WTC11 (cell line): ENCODE data around the gene DPYSL5. TPM values are rescaled to one million over a fixed set of nuclear protein-coding genes. Genes with fewer than 3 reads are reported as not detected.

Experiments used
- ATAC-seq: fragments of 200-7000 bp; cut with Tn5 transposase; 2 replicates; pipeline ENCODE4 v1.10.0; 2021; ENCODE audit warnings: mild to moderate bottlenecking, moderate library complexity
- CTCF ChIA-PET: fragments of 300-600 bp; sonication (Branson Sonifier 250); formaldehyde crosslinking; loops from one replicate; lab custom pipeline; 2021; ENCODE audit warnings: antibody characterized with exemption; lab: Charles Lee
- POLR2A ChIA-PET: fragments of 350-600 bp; sonication (Branson Sonifier 250); formaldehyde crosslinking; loops from one replicate; lab custom pipeline; 2021; ENCODE audit warnings: antibody characterized with exemption; lab: Charles Lee
- DNase-seq: peaks from one replicate; pipeline ENCODE4 v3.0.0; 2021; ENCODE audit warnings: low spot score
- H3K27ac Mint-ChIP-seq: 2 replicates; pipeline ENCODE4 v1.8.0; 2021; ENCODE audit warnings: mixed read lengths
- H3K27me3 Mint-ChIP-seq: 2 replicates; pipeline ENCODE4 v1.8.0; 2021; ENCODE audit warnings: low read depth, mild to moderate bottlenecking, moderate library complexity, mixed read lengths
- H3K36me3 Mint-ChIP-seq: 2 replicates; pipeline ENCODE4 v1.8.0; 2021; ENCODE audit warnings: mixed read lengths
- H3K4me1 Mint-ChIP-seq: 2 replicates; pipeline ENCODE4 v1.8.0; 2022; ENCODE audit warnings: mixed read lengths
- H3K4me3 Mint-ChIP-seq: 2 replicates; pipeline ENCODE4 v1.8.0; 2021; ENCODE audit warnings: mild to moderate bottlenecking, moderate library complexity, mixed read lengths
- H3K9me3 Mint-ChIP-seq: 2 replicates; pipeline ENCODE4 v1.8.0; 2021; ENCODE audit warnings: mixed read lengths
- ATF6 ChIP-seq: sonication (generic); formaldehyde crosslinking; IDR thresholded peaks from 2 replicates; pipeline ENCODE4 v1.8.1; 2023; ENCODE audit warnings: mild to moderate bottlenecking, missing genetic modification reagents
- CREB1 ChIP-seq: sonication (generic); formaldehyde crosslinking; IDR thresholded peaks from 2 replicates; pipeline ENCODE4 v1.8.0; 2023; ENCODE audit warnings: mild to moderate bottlenecking, missing genetic modification reagents
- CREM ChIP-seq: sonication (generic); formaldehyde crosslinking; IDR thresholded peaks from 2 replicates; pipeline ENCODE4 v1.8.1; 2022; ENCODE audit warnings: mild to moderate bottlenecking, missing genetic modification reagents, moderate library complexity
- E2F5 ChIP-seq: sonication (generic); formaldehyde crosslinking; IDR thresholded peaks from 2 replicates; pipeline ENCODE4 v1.8.1; 2022; ENCODE audit warnings: mild to moderate bottlenecking, moderate library complexity, missing genetic modification reagents
- FOXJ3 ChIP-seq: sonication (generic); formaldehyde crosslinking; IDR thresholded peaks from 2 replicates; pipeline ENCODE4 v1.9.0; 2021; ENCODE audit warnings: missing genetic modification reagents, mild to moderate bottlenecking, borderline replicate concordance
- GTF2I ChIP-seq: fragments of 250-450 bp; sonication (Bioruptor Pico); conservative IDR thresholded peaks from 2 replicates; pipeline ENCODE4 v1.4.0; 2021; ENCODE audit warnings: mild to moderate bottlenecking
- KAT7 ChIP-seq: sonication (generic); formaldehyde crosslinking; IDR thresholded peaks from 2 replicates; pipeline ENCODE4 v1.8.1; 2023; ENCODE audit warnings: missing genetic modification reagents, mild to moderate bottlenecking, borderline replicate concordance
- MYBL2 ChIP-seq: sonication (generic); formaldehyde crosslinking; IDR thresholded peaks from 2 replicates; pipeline ENCODE4 v1.8.1; 2023; ENCODE audit warnings: mild to moderate bottlenecking, moderate library complexity, missing genetic modification reagents
- NFE2L1 ChIP-seq: sonication (generic); formaldehyde crosslinking; IDR thresholded peaks from 2 replicates; pipeline ENCODE4 v1.8.1; 2023; ENCODE audit warnings: missing genetic modification reagents
- NR2C2 ChIP-seq: sonication (generic); formaldehyde crosslinking; IDR thresholded peaks from 2 replicates; pipeline ENCODE4 v1.8.0; 2022; ENCODE audit warnings: mild to moderate bottlenecking, missing genetic modification reagents
- RELA ChIP-seq: sonication (generic); formaldehyde crosslinking; IDR thresholded peaks from 2 replicates; pipeline ENCODE4 v1.8.1; 2022; ENCODE audit warnings: missing genetic modification reagents, mild to moderate bottlenecking, borderline replicate concordance
- TCF7 ChIP-seq: sonication (generic); formaldehyde crosslinking; IDR thresholded peaks from 2 replicates; pipeline ENCODE4 v1.8.0; 2022; ENCODE audit warnings: mild to moderate bottlenecking, low read depth, missing genetic modification reagents, moderate library complexity
- TEAD1 ChIP-seq: sonication (generic); formaldehyde crosslinking; IDR thresholded peaks from 2 replicates; pipeline ENCODE4 v1.8.0; 2022; ENCODE audit warnings: mild to moderate bottlenecking, missing genetic modification reagents
- TEAD4 ChIP-seq: sonication (generic); formaldehyde crosslinking; IDR thresholded peaks from 2 replicates; pipeline ENCODE4 v1.8.0; 2022; ENCODE audit warnings: mild to moderate bottlenecking, missing genetic modification reagents
- USF1 ChIP-seq: sonication (generic); formaldehyde crosslinking; IDR thresholded peaks from 2 replicates; pipeline ENCODE4 v1.8.0; 2022; ENCODE audit warnings: mild to moderate bottlenecking, missing genetic modification reagents
- ZNF423 ChIP-seq: fragments of 250-450 bp; sonication (Bioruptor Pico); IDR thresholded peaks from 2 replicates; pipeline ENCODE4 v2.1.2; 2022; ENCODE audit warnings: mild to moderate bottlenecking, moderate library complexity
- ZNF425 ChIP-seq: fragments of 250-450 bp; sonication (Bioruptor Pico); conservative IDR thresholded peaks from 2 replicates; pipeline ENCODE4 v1.9.0; 2021; ENCODE audit warnings: mild to moderate bottlenecking
- total RNA-seq: library from RNA; stranded (reverse); gene quantifications from 3 replicates; pipeline ENCODE4 v1.2.3, GENCODE V29; 2021
- TF ChIP-seq, protein P1 (sequence below): fragments of 250-450 bp; sonication (Bioruptor Pico); IDR thresholded peaks from 2 replicates; pipeline ENCODE4 v1.9.0; 2021; ENCODE audit warnings: moderate library complexity, mild to moderate bottlenecking, inconsistent platforms, borderline replicate concordance
- TF ChIP-seq, protein P2 (sequence below): sonication (generic); formaldehyde crosslinking; IDR thresholded peaks from 2 replicates; pipeline ENCODE4 v1.8.1; 2023; ENCODE audit warnings: mild to moderate bottlenecking, missing genetic modification reagents, moderate library complexity
- TF ChIP-seq, protein P3 (sequence below): sonication (generic); formaldehyde crosslinking; IDR thresholded peaks from 2 replicates; pipeline ENCODE4 v1.8.1; 2023; ENCODE audit warnings: mild to moderate bottlenecking, moderate library complexity, missing genetic modification reagents
- TF ChIP-seq, protein P4 (sequence below): sonication (generic); formaldehyde crosslinking; IDR thresholded peaks from 2 replicates; pipeline ENCODE4 v1.8.0; 2023; ENCODE audit warnings: missing genetic modification reagents, mild to moderate bottlenecking, borderline replicate concordance

DPYSL5 gene
- total RNA-seq, 1 experiment from 2014 or later, result 12.1 TPM

DNA sequence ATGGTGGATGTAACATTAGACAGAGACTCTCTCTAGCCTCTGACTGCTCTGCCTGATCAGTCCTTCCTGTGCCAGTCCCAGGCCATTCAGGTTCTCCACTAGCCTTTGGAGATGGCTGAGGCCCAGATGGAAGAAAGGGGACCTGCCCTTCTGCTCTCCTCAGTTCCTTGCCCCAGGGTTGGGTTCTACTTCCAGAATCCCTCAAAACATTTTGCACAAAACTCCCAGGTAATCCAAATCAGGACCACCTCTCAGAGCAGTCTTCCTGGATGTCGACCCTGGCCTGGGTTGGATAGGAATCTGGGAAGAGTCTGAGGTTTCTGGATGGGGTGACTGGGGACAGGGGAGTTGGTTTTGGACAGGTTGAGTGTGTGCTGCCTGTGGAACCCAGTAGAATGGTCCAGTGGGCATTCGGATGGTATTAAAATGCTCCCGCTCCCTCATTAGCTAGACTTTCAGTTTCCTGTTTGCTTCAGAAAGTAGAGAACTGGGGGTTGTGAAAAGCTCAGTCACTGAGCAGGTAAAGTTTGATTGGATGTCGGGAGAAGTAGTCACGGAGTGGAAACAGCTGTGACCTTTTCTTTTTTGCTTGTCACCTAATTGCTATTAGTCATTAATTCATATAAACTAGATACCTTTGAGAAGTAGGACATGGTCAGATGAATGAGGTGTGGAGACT lies 37.9 kb downstream of the DPYSL5 start:
- POLR2A ChIA-PET, result no interaction called here
- Mint-ChIP-seq H3K27ac (no peak overlapping the region), H3K4me1 (peaks cover 6% of the 10 kb centered on the region), H3K9me3 (no peaks in the 10 kb centered on the region), H3K36me3 (no peaks in the 10 kb centered on the region), H3K27me3 (no peaks in the 10 kb centered on the region), H3K4me3 (no peak overlapping the region)
- CTCF ChIA-PET, result no interaction called here
- DNase-seq, result no peak
- TF ChIP-seq MYBL2 (CRISPR knock-in tag) (no peak), ATF6 (CRISPR knock-in tag) (no peak), CREB1 (CRISPR knock-in tag) (no peak), TEAD4 (CRISPR knock-in tag) (no peak), NR2C2 (CRISPR knock-in tag) (no peak), RELA (CRISPR knock-in tag) (no peak), E2F5 (CRISPR knock-in tag) (no peak), TCF7 (CRISPR knock-in tag) (no peak), GTF2I (CRISPR knock-in tag) (no peak), NFE2L1 (CRISPR knock-in tag) (no peak), KAT7 (CRISPR knock-in tag) (no peak), USF1 (CRISPR knock-in tag) (no peak), FOXJ3 (no peak)
- TF ChIP-seq, protein P1, sequence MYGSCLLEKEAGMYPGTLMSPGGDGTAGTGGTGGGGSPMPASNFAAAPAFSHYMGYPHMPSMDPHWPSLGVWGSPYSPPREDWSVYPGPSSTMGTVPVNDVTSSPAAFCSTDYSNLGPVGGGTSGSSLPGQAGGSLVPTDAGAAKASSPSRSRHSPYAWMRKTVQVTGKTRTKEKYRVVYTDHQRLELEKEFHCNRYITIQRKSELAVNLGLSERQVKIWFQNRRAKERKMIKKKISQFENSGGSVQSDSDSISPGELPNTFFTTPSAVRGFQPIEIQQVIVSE, result no peak
- TF ChIP-seq, protein P2, sequence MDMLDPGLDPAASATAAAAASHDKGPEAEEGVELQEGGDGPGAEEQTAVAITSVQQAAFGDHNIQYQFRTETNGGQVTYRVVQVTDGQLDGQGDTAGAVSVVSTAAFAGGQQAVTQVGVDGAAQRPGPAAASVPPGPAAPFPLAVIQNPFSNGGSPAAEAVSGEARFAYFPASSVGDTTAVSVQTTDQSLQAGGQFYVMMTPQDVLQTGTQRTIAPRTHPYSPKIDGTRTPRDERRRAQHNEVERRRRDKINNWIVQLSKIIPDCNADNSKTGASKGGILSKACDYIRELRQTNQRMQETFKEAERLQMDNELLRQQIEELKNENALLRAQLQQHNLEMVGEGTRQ (CRISPR knock-in tag), result no peak
- TF ChIP-seq, protein P3, sequence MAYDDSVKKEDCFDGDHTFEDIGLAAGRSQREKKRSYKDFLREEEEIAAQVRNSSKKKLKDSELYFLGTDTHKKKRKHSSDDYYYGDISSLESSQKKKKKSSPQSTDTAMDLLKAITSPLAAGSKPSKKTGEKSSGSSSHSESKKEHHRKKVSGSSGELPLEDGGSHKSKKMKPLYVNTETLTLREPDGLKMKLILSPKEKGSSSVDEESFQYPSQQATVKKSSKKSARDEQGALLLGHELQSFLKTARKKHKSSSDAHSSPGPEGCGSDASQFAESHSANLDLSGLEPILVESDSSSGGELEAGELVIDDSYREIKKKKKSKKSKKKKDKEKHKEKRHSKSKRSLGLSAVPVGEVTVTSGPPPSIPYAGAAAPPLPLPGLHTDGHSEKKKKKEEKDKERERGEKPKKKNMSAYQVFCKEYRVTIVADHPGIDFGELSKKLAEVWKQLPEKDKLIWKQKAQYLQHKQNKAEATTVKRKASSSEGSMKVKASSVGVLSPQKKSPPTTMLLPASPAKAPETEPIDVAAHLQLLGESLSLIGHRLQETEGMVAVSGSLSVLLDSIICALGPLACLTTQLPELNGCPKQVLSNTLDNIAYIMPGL, result no peak
- no peak for ATAC-seq

DNA sequence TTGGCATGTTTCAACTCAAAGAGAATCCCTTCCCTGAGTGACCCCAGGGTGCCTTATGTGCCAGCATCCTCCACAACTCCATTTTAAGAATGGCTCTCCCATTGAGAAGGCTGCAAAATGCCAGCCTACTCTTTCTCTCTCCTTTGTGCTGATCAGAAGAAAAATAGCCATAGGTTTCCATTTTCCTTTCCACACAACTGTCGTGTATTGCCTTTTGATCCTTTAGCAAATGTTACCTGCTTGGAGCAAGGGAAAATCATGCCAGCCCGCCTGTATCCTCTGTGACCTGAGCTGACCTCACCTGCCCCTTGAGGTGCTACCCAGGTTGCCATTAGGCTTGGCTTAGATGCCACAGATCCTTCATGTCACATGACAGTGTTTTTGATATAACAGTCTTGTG lies 38.8 kb downstream of the DPYSL5 start:
- no peak for ATAC-seq
- Mint-ChIP-seq H3K9me3 (no peaks in the 10 kb centered on the region), H3K4me1 (peaks cover 6% of the 10 kb centered on the region), H3K27me3 (no peaks in the 10 kb centered on the region), H3K27ac (no peak overlapping the region), H3K36me3 (no peaks in the 10 kb centered on the region), H3K4me3 (no peak overlapping the region)
- no peak for DNase-seq
- ChIA-PET CTCF (interaction anchor here (0.7 kb wide), 1 partner anchor 56 kb away, joined by 3 read pairs; no protein-coding TSS in a partner anchor), POLR2A (no interaction called here)
- TF ChIP-seq ZNF423 (no peak), TEAD1 (no peak), ZNF425 (CRISPR knock-in tag) (no peak), CREM (CRISPR knock-in tag) (no peak)
- TF ChIP-seq, protein P4, sequence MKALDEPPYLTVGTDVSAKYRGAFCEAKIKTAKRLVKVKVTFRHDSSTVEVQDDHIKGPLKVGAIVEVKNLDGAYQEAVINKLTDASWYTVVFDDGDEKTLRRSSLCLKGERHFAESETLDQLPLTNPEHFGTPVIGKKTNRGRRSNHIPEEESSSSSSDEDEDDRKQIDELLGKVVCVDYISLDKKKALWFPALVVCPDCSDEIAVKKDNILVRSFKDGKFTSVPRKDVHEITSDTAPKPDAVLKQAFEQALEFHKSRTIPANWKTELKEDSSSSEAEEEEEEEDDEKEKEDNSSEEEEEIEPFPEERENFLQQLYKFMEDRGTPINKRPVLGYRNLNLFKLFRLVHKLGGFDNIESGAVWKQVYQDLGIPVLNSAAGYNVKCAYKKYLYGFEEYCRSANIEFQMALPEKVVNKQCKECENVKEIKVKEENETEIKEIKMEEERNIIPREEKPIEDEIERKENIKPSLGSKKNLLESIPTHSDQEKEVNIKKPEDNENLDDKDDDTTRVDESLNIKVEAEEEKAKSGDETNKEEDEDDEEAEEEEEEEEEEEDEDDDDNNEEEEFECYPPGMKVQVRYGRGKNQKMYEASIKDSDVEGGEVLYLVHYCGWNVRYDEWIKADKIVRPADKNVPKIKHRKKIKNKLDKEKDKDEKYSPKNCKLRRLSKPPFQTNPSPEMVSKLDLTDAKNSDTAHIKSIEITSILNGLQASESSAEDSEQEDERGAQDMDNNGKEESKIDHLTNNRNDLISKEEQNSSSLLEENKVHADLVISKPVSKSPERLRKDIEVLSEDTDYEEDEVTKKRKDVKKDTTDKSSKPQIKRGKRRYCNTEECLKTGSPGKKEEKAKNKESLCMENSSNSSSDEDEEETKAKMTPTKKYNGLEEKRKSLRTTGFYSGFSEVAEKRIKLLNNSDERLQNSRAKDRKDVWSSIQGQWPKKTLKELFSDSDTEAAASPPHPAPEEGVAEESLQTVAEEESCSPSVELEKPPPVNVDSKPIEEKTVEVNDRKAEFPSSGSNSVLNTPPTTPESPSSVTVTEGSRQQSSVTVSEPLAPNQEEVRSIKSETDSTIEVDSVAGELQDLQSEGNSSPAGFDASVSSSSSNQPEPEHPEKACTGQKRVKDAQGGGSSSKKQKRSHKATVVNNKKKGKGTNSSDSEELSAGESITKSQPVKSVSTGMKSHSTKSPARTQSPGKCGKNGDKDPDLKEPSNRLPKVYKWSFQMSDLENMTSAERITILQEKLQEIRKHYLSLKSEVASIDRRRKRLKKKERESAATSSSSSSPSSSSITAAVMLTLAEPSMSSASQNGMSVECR, result no peak
